Measurements from ENCODE around the gene HDAC2. TPM values are rescaled to one million over a fixed set of nuclear protein-coding genes. Genes with fewer than 3 reads are reported as not detected.

Gene HDAC2
- total RNA-seq, 1 donor from 2014 or later: 153 TPM

DNA sequence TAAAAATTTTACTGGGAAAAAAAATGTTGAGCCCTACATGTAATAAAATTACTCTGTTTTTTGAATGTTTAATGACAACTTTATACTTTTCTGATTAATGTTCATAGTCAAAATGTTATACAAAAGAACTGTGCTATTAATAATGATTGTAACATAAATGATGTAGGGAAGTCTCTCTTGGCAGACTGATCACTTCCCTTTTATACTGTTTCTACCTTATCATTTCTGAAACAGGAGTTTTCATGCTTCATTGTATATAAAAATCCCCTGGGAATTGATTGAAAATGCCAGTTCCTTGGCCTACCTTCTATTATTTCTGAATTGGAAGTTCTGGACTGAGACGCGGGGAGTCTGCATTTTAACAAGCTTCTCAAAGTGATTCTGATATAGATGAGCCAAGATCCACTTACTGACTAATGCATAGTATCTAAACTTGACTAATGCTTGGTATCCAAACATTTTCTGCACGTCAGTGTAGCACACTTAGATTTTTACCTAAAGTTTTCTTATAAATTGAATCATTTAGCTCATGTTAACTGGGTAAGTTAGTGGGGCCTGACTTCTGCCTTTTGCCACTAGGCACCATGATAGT, 7.2 kb upstream of the HDAC2 start:
- DNase-seq (ENCODE audit: extremely low spot score, unreplicated experiment): no peak
- H3K27ac Mint-ChIP-seq (ENCODE audit: unreplicated experiment): no peak overlapping the region
- H3K4me1 Mint-ChIP-seq (ENCODE audit: unreplicated experiment): peaks cover 2% of the 10 kb centered on the region
- H3K27me3 Mint-ChIP-seq (ENCODE audit: unreplicated experiment): peaks cover 2% of the 10 kb centered on the region
- H3K4me3 Mint-ChIP-seq (ENCODE audit: unreplicated experiment): no peak overlapping the region
- H3K36me3 Mint-ChIP-seq (ENCODE audit: unreplicated experiment): no peaks in the 10 kb centered on the region
- H3K9me3 Mint-ChIP-seq (ENCODE audit: unreplicated experiment): no peaks in the 10 kb centered on the region
- TF ChIP-seq, protein P1, sequence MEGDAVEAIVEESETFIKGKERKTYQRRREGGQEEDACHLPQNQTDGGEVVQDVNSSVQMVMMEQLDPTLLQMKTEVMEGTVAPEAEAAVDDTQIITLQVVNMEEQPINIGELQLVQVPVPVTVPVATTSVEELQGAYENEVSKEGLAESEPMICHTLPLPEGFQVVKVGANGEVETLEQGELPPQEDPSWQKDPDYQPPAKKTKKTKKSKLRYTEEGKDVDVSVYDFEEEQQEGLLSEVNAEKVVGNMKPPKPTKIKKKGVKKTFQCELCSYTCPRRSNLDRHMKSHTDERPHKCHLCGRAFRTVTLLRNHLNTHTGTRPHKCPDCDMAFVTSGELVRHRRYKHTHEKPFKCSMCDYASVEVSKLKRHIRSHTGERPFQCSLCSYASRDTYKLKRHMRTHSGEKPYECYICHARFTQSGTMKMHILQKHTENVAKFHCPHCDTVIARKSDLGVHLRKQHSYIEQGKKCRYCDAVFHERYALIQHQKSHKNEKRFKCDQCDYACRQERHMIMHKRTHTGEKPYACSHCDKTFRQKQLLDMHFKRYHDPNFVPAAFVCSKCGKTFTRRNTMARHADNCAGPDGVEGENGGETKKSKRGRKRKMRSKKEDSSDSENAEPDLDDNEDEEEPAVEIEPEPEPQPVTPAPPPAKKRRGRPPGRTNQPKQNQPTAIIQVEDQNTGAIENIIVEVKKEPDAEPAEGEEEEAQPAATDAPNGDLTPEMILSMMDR (IDR thresholded peaks at IDR 0.05): no peak

DNA sequence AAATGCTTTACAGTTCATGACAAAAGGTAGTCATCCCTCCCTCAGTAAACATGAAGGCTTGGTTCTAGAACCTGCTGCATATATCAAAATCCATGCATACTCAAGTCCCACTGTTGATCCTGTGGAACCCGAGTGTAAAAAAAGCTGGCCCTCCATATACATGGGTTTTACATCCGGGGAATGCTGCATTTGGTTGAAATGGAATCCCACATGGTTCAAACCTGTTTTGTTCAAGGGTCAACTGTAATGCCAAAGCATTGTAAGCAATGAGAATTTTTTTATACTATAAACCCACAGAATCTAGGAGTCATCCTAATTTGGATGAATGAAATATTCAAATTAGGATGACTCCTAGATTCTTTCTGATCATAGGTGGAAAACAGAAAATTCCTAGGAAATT, 5.9 kb upstream of the HDAC2 start:
- Mint-ChIP-seq H3K4me3 (ENCODE audit: unreplicated experiment) (no peak overlapping the region), H3K27ac (ENCODE audit: unreplicated experiment) (no peak overlapping the region), H3K4me1 (ENCODE audit: unreplicated experiment) (peaks cover 2% of the 10 kb centered on the region), H3K36me3 (ENCODE audit: unreplicated experiment) (no peaks in the 10 kb centered on the region), H3K9me3 (ENCODE audit: unreplicated experiment) (no peaks in the 10 kb centered on the region), H3K27me3 (ENCODE audit: unreplicated experiment) (peaks cover 2% of the 10 kb centered on the region)
- DNase-seq (ENCODE audit: extremely low spot score, unreplicated experiment): no peak
- TF ChIP-seq, protein P1 (IDR thresholded peaks at IDR 0.05): no peak

GRCh38 chr6:113971741-113972140, 793 bp upstream of the HDAC2 start:
- H3K4me3 Mint-ChIP-seq (ENCODE audit: unreplicated experiment): peak overlapping the region; percentile 99
- no peak overlapping the region for H3K27ac Mint-ChIP-seq (ENCODE audit: unreplicated experiment)
- no peaks in the 10 kb centered on the region for H3K27me3 Mint-ChIP-seq (ENCODE audit: unreplicated experiment)
- H3K36me3 Mint-ChIP-seq (ENCODE audit: unreplicated experiment): no peaks in the 10 kb centered on the region
- peaks cover 31% of the 10 kb centered on the region for H3K4me1 Mint-ChIP-seq (ENCODE audit: unreplicated experiment)
- TF ChIP-seq, protein P1 (IDR thresholded peaks at IDR 0.05): no peak
- no peak for DNase-seq (ENCODE audit: extremely low spot score, unreplicated experiment)
- H3K9me3 Mint-ChIP-seq (ENCODE audit: unreplicated experiment): no peaks in the 10 kb centered on the region

DNA sequence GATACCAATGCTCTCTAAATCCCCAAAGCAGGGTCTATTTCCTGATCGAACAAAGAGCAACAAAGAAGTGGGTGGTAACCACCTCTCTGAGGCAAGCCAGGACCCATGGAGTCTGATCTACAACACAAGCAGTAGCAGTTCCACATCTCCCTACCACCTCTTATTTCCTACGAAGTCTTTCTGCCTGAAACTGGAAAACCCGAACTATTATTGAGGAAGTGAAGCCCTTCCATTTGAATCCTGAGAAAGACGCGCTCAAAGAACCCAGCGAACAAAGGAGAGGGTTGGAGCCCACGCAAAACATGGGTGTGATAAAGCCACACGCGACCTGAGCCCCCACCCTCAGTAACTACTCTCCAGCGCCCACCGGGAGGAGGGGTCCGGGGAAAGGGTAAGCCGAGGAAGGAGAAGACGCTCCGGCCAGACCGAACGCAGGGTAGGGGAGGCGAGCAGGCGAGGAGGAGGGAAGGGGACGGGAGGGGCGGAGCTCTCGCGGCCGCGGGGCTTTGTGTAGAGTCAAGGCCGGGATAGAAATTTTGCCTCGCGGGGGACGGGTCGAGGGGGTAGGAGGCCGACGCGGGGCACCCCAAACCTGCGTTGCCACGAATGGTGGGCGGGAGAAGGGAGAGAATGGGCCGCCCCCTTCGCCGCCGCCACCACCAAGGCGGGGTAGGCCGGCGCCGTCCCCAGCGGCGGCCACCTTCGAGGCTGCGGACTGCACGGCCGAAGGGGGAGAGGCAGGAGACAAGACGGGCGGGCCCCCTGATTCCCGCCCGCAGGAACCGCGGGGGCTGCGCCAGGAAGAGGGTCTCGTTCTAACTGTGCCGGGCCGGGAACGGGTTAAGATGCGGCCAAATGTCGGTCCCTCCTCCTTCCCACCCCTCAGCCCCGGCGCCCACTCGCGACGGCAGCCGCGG, 802 bp downstream of the HDAC2 start:
- peak overlapping the region; percentile 98 for H3K27ac Mint-ChIP-seq (ENCODE audit: unreplicated experiment)
- TF ChIP-seq, protein P1 (IDR thresholded peaks at IDR 0.05): no peak
- no peaks in the 10 kb centered on the region for H3K36me3 Mint-ChIP-seq (ENCODE audit: unreplicated experiment)
- no peaks in the 10 kb centered on the region for H3K27me3 Mint-ChIP-seq (ENCODE audit: unreplicated experiment)
- H3K4me1 Mint-ChIP-seq (ENCODE audit: unreplicated experiment): peaks cover 37% of the 10 kb centered on the region
- H3K9me3 Mint-ChIP-seq (ENCODE audit: unreplicated experiment): no peaks in the 10 kb centered on the region
- peak; percentile 87 for DNase-seq (ENCODE audit: extremely low spot score, unreplicated experiment)
- H3K4me3 Mint-ChIP-seq (ENCODE audit: unreplicated experiment): peak overlapping the region; percentile 99

- peak overlapping the region; percentile 99 for H3K4me3 Mint-ChIP-seq (ENCODE audit: unreplicated experiment)
- no peak for DNase-seq (ENCODE audit: extremely low spot score, unreplicated experiment)
- H3K36me3 Mint-ChIP-seq (ENCODE audit: unreplicated experiment): no peaks in the 10 kb centered on the region
- no peaks in the 10 kb centered on the region for H3K9me3 Mint-ChIP-seq (ENCODE audit: unreplicated experiment)
- no peaks in the 10 kb centered on the region for H3K27me3 Mint-ChIP-seq (ENCODE audit: unreplicated experiment)
- H3K4me1 Mint-ChIP-seq (ENCODE audit: unreplicated experiment): peaks cover 41% of the 10 kb centered on the region
- TF ChIP-seq, protein P1 (IDR thresholded peaks at IDR 0.05): no peak
- peak overlapping the region; percentile 98 for H3K27ac Mint-ChIP-seq (ENCODE audit: unreplicated experiment)
These were observed 2.5 kb downstream of the HDAC2 start for GRCh38 chr6:113968472-113968871.

Measured in osteocyte (in vitro differentiated cells).